ENCODE measurements around the gene ANKRD29. TPM values are rescaled to one million over a fixed set of nuclear protein-coding genes. Genes with fewer than 3 reads are reported as not detected.

ANKRD29 gene
- total RNA-seq, 6 experiments from 2014 or later: 0.13 to 0.50 (median 0.22) TPM

- DNase-seq: no peak
- Mint-ChIP-seq H3K27ac (no peak overlapping the region), H3K9me3 (no peaks in the 10 kb centered on the region), H3K4me1 (ENCODE audit: low read depth) (no peaks in the 10 kb centered on the region), H3K27me3 (ENCODE audit: insufficient read depth) (peaks cover 22% of the 10 kb centered on the region), H3K36me3 (ENCODE audit: low read depth) (no peaks in the 10 kb centered on the region), H3K4me3 (no peak overlapping the region)
- TF ChIP-seq CTCF (IDR thresholded peaks at IDR 0.05): no peak
Measured at GRCh38 chr18:23701544-23702064, 38.9 kb upstream of the ANKRD29 start.

- H3K4me3 Mint-ChIP-seq: no peak overlapping the region
- H3K4me1 Mint-ChIP-seq (ENCODE audit: low read depth): peaks cover 1% of the 10 kb centered on the region; the same call in 1 of the 2 replicates
- H3K27me3 Mint-ChIP-seq (ENCODE audit: insufficient read depth): peaks cover 22% of the 10 kb centered on the region
- H3K36me3 Mint-ChIP-seq (ENCODE audit: low read depth): no peaks in the 10 kb centered on the region
- TF ChIP-seq CTCF (IDR thresholded peaks at IDR 0.05): no peak
- H3K9me3 Mint-ChIP-seq: no peaks in the 10 kb centered on the region
- H3K27ac Mint-ChIP-seq: no peak overlapping the region
- DNase-seq: no peak
Measured at GRCh38 chr18:23701017-23701416, 38.3 kb upstream of the ANKRD29 start.

GRCh38 chr18:23694637-23695430 is 32.1 kb upstream of the ANKRD29 start:
- peak overlapping the region; percentile 53 for H3K4me3 Mint-ChIP-seq
- DNase-seq: no peak
- TF ChIP-seq CTCF (IDR thresholded peaks at IDR 0.05): no peak
- H3K27ac Mint-ChIP-seq: peak overlapping the region; percentile 71
- peaks cover 25% of the 10 kb centered on the region for H3K4me1 Mint-ChIP-seq (ENCODE audit: low read depth)
- H3K27me3 Mint-ChIP-seq (ENCODE audit: insufficient read depth): peaks cover 15% of the 10 kb centered on the region
- H3K9me3 Mint-ChIP-seq: no peaks in the 10 kb centered on the region
- H3K36me3 Mint-ChIP-seq (ENCODE audit: low read depth): no peaks in the 10 kb centered on the region

GRCh38 chr18:23693846-23694245 is 31.1 kb upstream of the ANKRD29 start:
- H3K4me1 Mint-ChIP-seq (ENCODE audit: low read depth): peaks cover 25% of the 10 kb centered on the region
- H3K9me3 Mint-ChIP-seq: no peaks in the 10 kb centered on the region
- H3K27ac Mint-ChIP-seq: no peak overlapping the region
- H3K36me3 Mint-ChIP-seq (ENCODE audit: low read depth): no peaks in the 10 kb centered on the region
- no peak for TF ChIP-seq CTCF (IDR thresholded peaks at IDR 0.05)
- no peak for DNase-seq
- H3K4me3 Mint-ChIP-seq: no peak overlapping the region
- peaks cover 15% of the 10 kb centered on the region for H3K27me3 Mint-ChIP-seq (ENCODE audit: insufficient read depth)

- peaks cover 25% of the 10 kb centered on the region for H3K27me3 Mint-ChIP-seq (ENCODE audit: insufficient read depth)
- H3K27ac Mint-ChIP-seq: no peak overlapping the region
- no peak for TF ChIP-seq CTCF (IDR thresholded peaks at IDR 0.05)
- no peaks in the 10 kb centered on the region for H3K36me3 Mint-ChIP-seq (ENCODE audit: low read depth)
- H3K4me1 Mint-ChIP-seq (ENCODE audit: low read depth): peaks cover 20% of the 10 kb centered on the region
- no peak for DNase-seq
- H3K4me3 Mint-ChIP-seq: 0 out of 2 replicates have a peak overlapping the region, but pooled peaks have one; percentile 20
- no peaks in the 10 kb centered on the region for H3K9me3 Mint-ChIP-seq
Measured at GRCh38 chr18:23690505-23691068, 27.9 kb upstream of the ANKRD29 start.

Data from HFFc6 (cell line).